GM13977 (cell line): Measurements from ENCODE around the gene TRO.

Experiments used
- DNase-seq: peaks from one replicate; pipeline ENCODE4 v3.0.0; 2012; ENCODE audit warnings: low spot score
- in situ Hi-C: fragments of 300-500 bp; cut with MboI; formaldehyde crosslinking; loops from one replicate; pipeline ENCODE4 v1.12.0; 2022; ENCODE audit warnings: low sequenced_read_pairs, low pct_unique_long_range_greater_than_20kb, mixed read lengths, inconsistent platforms; ENCODE audit not compliant: unreplicated experiment
- TF ChIP-seq, protein P1 (sequence below): IDR thresholded peaks from 2 replicates; pipeline ENCODE4 v1.5.1; 2012; ENCODE audit warnings: mild to moderate bottlenecking, control low read depth; ENCODE audit not compliant: insufficient read depth; ENCODE audit errors: extremely low read depth, missing control alignments

TRO gene

GRCh38 chrX:54944816-54945215, 24.2 kb downstream of the TRO start:
- DNase-seq: no peak
- in situ Hi-C loops: loop anchor here (25.0 kb wide), 1 partner anchor 92 kb away; the partner anchor contains the start of gene ALAS2
- TF ChIP-seq, protein P1, sequence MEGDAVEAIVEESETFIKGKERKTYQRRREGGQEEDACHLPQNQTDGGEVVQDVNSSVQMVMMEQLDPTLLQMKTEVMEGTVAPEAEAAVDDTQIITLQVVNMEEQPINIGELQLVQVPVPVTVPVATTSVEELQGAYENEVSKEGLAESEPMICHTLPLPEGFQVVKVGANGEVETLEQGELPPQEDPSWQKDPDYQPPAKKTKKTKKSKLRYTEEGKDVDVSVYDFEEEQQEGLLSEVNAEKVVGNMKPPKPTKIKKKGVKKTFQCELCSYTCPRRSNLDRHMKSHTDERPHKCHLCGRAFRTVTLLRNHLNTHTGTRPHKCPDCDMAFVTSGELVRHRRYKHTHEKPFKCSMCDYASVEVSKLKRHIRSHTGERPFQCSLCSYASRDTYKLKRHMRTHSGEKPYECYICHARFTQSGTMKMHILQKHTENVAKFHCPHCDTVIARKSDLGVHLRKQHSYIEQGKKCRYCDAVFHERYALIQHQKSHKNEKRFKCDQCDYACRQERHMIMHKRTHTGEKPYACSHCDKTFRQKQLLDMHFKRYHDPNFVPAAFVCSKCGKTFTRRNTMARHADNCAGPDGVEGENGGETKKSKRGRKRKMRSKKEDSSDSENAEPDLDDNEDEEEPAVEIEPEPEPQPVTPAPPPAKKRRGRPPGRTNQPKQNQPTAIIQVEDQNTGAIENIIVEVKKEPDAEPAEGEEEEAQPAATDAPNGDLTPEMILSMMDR: no peak

- TF ChIP-seq, protein P1: no peak
- in situ Hi-C loops: loop anchor here (25.0 kb wide), 1 partner anchor 92 kb away; the partner anchor contains the start of gene ALAS2
- DNase-seq: no peak
These were observed 24.6 kb downstream of the TRO start for GRCh38 chrX:54945224-54945623.

DNA sequence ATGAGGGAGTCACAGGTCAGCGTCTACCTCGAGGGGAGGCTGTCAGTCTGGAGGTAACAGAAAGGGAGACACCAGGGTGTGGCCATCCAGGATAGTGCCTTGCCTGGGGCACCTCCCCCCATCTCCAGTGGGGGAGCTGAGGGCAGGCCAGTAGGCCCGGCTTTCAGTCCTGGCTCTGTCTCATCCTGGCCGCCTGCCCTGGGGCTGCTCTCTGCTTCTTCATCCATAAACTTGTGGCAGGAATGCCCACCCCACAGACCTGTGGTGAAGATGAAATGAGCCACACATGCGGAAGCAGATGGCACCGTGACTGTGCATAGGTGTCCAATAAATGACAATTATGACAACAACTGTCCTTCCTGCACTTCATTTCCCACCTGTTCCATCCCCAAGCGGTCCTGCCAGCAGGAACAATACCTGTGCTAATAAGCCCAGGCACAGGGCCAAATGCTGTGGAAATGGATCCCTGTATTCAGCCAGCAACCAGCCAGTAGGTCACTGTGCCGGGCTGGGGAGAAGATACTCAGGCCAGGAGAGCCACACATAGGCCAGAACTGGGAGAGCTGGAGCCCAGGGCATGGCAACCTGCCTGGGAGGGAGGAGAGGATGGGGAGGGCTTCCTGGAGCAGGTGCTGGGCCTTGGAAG, 30.2 kb downstream of the TRO start:
- in situ Hi-C loops: no loop called here
- no peak for DNase-seq
- TF ChIP-seq, protein P1: no peak

DNA sequence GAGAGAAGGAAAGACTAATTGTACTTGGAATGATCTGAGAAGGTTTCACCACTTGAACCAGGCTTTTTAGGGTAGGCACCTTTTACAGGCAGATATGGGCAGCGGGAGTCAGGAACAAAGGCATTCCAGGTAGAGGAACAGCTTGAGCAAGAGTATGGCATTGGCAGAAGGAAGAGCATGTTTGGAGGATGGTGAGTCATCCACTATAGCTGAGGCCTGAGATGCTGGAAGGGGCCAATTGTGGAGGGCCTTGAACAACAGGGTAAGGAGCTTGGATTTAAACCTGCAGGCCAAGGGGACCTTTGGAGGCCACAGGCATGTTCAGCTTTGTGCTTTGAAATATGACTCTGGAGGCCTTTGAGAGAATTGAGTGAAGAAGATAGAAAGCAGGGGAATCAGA, 41.1 kb downstream of the TRO start:
- TF ChIP-seq, protein P1: no peak
- DNase-seq: no peak

GRCh38 chrX:54964766-54965497, 44.3 kb downstream of the TRO start:
- in situ Hi-C loops: no loop called here
- DNase-seq: no peak
- TF ChIP-seq, protein P1: no peak

More for the DNA sequence above, 41.1 kb downstream of the TRO start:
- in situ Hi-C loops: no loop called here

- TF ChIP-seq, protein P1: no peak
- no peak for DNase-seq
- in situ Hi-C loops: no loop called here
These were observed 56.8 kb downstream of the TRO start for GRCh38 chrX:54977387-54977786.
